ENCODE measurements around the gene TNFAIP8. TPM values are rescaled to one million over a fixed set of nuclear protein-coding genes. Genes with fewer than 3 reads are reported as not detected.

Gene TNFAIP8
- polyA plus RNA-seq, 1 of the 3 experiments (the other 2 are of a cell fraction) = 31.3 TPM

DNA sequence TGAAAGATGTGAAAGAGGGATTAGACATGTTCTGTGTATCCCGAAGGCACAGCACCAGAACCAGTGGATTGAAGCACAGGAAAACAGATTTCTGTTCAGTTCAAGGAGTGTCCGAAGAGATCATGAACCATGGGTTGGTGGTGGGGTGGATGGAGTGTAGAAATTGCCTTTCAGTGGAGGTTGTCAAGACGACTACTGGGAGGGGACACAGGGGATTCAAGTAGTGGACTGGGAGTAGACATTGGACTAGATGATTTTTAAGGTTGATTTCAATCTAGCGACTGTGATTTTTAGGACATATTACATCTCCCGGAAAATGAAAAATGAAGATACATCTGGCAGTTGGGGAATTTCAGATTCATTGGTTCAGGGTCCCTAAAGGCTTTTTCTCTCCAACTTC, 35.9 kb upstream of the TNFAIP8 start:
- H3K27ac ChIP-seq (ENCODE audit: low read depth in 2 of 2, low read length in 1 of 2) = no peak overlapping the region
- H3K9me2 ChIP-seq = no peaks in the 10 kb centered on the region
- peaks cover 20% of the 10 kb centered on the region for H3F3A ChIP-seq (replicated peaks; ENCODE audit: insufficient read depth)
- H3K36me3 ChIP-seq (replicated peaks in 1 of 2; ENCODE audit: control insufficient read depth in 1 of 2, insufficient read depth in 2 of 2, low read length in 1 of 2) = peaks cover 0 to 4% of the 10 kb centered on the region in 2 experiments
- no peaks in the 10 kb centered on the region for H4K20me1 ChIP-seq (ENCODE audit: insufficient read depth)
- no peak overlapping the region for H3K4me2 ChIP-seq
- H2AFZ ChIP-seq (ENCODE audit: low read depth) = no peak overlapping the region
- TF ChIP-seq YY1 (IDR thresholded peaks at IDR 0.05; ENCODE audit: low read depth) (no peak), SIN3A (IDR thresholded peaks at IDR 0.05; ENCODE audit: borderline replicate concordance, low read depth, low read length) (no peak), RCOR1 (IDR thresholded peaks at IDR 0.05; ENCODE audit: low read length) (no peak), POLR2AphosphoS5 (IDR thresholded peaks at IDR 0.05; ENCODE audit: low read depth, low read length) (no peak), CHD2 (IDR thresholded peaks at IDR 0.05; ENCODE audit: low read length, partially characterized antibody) (no peak), EP300 (IDR thresholded peaks at IDR 0.05; ENCODE audit: borderline replicate concordance in 1 of 2, low read depth in 1 of 2, low read length in 1 of 2) (no peak), MXI1 (IDR thresholded peaks at IDR 0.05; ENCODE audit: low read depth, low read length) (no peak), NRF1 (IDR thresholded peaks at IDR 0.05; ENCODE audit: low read depth, low read length) (no peak), GATA2 (CRISPR knock-in tag; IDR thresholded peaks at IDR 0.05) (no peak), ELF1 (IDR thresholded peaks at IDR 0.05) (no peak), GABPA (IDR thresholded peaks at IDR 0.05; ENCODE audit: low read depth) (no peak)
- TF ChIP-seq, protein P1, sequence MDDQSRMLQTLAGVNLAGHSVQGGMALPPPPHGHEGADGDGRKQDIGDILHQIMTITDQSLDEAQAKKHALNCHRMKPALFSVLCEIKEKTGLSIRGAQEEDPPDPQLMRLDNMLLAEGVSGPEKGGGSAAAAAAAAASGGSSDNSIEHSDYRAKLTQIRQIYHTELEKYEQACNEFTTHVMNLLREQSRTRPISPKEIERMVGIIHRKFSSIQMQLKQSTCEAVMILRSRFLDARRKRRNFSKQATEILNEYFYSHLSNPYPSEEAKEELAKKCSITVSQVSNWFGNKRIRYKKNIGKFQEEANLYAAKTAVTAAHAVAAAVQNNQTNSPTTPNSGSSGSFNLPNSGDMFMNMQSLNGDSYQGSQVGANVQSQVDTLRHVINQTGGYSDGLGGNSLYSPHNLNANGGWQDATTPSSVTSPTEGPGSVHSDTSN (IDR thresholded peaks at IDR 0.05) = no peak
- TF ChIP-seq, protein P2, sequence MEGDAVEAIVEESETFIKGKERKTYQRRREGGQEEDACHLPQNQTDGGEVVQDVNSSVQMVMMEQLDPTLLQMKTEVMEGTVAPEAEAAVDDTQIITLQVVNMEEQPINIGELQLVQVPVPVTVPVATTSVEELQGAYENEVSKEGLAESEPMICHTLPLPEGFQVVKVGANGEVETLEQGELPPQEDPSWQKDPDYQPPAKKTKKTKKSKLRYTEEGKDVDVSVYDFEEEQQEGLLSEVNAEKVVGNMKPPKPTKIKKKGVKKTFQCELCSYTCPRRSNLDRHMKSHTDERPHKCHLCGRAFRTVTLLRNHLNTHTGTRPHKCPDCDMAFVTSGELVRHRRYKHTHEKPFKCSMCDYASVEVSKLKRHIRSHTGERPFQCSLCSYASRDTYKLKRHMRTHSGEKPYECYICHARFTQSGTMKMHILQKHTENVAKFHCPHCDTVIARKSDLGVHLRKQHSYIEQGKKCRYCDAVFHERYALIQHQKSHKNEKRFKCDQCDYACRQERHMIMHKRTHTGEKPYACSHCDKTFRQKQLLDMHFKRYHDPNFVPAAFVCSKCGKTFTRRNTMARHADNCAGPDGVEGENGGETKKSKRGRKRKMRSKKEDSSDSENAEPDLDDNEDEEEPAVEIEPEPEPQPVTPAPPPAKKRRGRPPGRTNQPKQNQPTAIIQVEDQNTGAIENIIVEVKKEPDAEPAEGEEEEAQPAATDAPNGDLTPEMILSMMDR (IDR thresholded peaks at IDR 0.05) = no peak
- TF ChIP-seq, protein P3, sequence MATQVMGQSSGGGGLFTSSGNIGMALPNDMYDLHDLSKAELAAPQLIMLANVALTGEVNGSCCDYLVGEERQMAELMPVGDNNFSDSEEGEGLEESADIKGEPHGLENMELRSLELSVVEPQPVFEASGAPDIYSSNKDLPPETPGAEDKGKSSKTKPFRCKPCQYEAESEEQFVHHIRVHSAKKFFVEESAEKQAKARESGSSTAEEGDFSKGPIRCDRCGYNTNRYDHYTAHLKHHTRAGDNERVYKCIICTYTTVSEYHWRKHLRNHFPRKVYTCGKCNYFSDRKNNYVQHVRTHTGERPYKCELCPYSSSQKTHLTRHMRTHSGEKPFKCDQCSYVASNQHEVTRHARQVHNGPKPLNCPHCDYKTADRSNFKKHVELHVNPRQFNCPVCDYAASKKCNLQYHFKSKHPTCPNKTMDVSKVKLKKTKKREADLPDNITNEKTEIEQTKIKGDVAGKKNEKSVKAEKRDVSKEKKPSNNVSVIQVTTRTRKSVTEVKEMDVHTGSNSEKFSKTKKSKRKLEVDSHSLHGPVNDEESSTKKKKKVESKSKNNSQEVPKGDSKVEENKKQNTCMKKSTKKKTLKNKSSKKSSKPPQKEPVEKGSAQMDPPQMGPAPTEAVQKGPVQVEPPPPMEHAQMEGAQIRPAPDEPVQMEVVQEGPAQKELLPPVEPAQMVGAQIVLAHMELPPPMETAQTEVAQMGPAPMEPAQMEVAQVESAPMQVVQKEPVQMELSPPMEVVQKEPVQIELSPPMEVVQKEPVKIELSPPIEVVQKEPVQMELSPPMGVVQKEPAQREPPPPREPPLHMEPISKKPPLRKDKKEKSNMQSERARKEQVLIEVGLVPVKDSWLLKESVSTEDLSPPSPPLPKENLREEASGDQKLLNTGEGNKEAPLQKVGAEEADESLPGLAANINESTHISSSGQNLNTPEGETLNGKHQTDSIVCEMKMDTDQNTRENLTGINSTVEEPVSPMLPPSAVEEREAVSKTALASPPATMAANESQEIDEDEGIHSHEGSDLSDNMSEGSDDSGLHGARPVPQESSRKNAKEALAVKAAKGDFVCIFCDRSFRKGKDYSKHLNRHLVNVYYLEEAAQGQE (IDR thresholded peaks at IDR 0.05; ENCODE audit: low read depth, low read length) = no peak
- peaks cover 39% of the 10 kb centered on the region for H3K79me2 ChIP-seq (ENCODE audit: insufficient read depth)
- no peak for DNase-seq
- no peaks in the 10 kb centered on the region for H3K9me3 ChIP-seq
- H3K9ac ChIP-seq = no peak overlapping the region
- ChIA-PET POLR2A (no interaction called here), CTCF (no interaction called here)
- WGBS (ENCODE audit: low lambda C conversion rate) = 94% methylated on average over 5 of the region's 5 CpGs
- H3K4me3 ChIP-seq (ENCODE audit: low read depth in 2 of 2, low read length in 1 of 2) = no peak overlapping the region
- H3K4me1 ChIP-seq (ENCODE audit: control insufficient read depth in 1 of 2, insufficient read depth in 2 of 2, low read depth in 1 of 2, low read length in 1 of 2) = peaks cover 11 to 33% of the 10 kb centered on the region in 2 experiments
- no peaks in the 10 kb centered on the region for H3K27me3 ChIP-seq (ENCODE audit: insufficient read depth)

Data from SK-N-SH (cell line).